ENCODE data around the gene ZNF564.

- TF ChIP-seq EZH2phosphoT487 (IDR thresholded peaks at IDR 0.05; ENCODE audit: borderline replicate concordance, low read length) (no peak), CTCF (IDR thresholded peaks at IDR 0.05; ENCODE audit: low read depth, low read length, poor library complexity, severe bottlenecking) (no peak)
Observed at GRCh38 chr19:12551060-12551832, at the start of gene ZNF564.

Measured in DOHH2 (cell line).